Upper lobe of left lung (tissue), 4 donors: ENCODE data around the gene SCYGR8.

Source experiments
- CTCF ChIP-seq, 6 experiments: fragments of 450-650 bp in 4 of 6; fragments of 200-600 bp in 2 of 6; sonication (generic) in 2 of 6; IDR thresholded peaks; one replicate each; pipeline ENCODE4 v1.5.1; 2016 to 2019; ENCODE audit warnings: antibody characterized with exemption in 6 of 6
- POLR2A ChIP-seq, 4 donors: fragments of 450-650 bp; IDR thresholded peaks; one replicate each; pipeline ENCODE4 v1.5.1; 2016 to 2017; ENCODE audit warnings: antibody characterized with exemption in 4 of 4, mild to moderate bottlenecking in 2 of 4
- POLR2AphosphoS5 ChIP-seq, 2 donors: sonication (generic); formaldehyde crosslinking; IDR thresholded peaks; one replicate each; pipeline ENCODE4 v1.5.1; 2017; ENCODE audit warnings: antibody characterized with exemption in 2 of 2

GRCh38 chr2:227785293-227785692 is 39.6 kb downstream of the SCYGR8 start:
- no peak for TF ChIP-seq POLR2A (IDR thresholded peaks at IDR 0.05)
- no peak for TF ChIP-seq CTCF (IDR thresholded peaks at IDR 0.05)
- TF ChIP-seq POLR2AphosphoS5 (IDR thresholded peaks at IDR 0.05), result no peak
